HG02678 (cell line): ENCODE measurements around the gene ATP2B2.

ENCODE experiments used
- ATAC-seq: cut with Tn5 transposase; IDR thresholded peaks from one replicate; pipeline ENCODE4 v1.9.1; 2021; ENCODE audit warnings: mild to moderate bottlenecking, moderate library complexity; ENCODE audit not compliant: unreplicated experiment

ATP2B2 gene

DNA sequence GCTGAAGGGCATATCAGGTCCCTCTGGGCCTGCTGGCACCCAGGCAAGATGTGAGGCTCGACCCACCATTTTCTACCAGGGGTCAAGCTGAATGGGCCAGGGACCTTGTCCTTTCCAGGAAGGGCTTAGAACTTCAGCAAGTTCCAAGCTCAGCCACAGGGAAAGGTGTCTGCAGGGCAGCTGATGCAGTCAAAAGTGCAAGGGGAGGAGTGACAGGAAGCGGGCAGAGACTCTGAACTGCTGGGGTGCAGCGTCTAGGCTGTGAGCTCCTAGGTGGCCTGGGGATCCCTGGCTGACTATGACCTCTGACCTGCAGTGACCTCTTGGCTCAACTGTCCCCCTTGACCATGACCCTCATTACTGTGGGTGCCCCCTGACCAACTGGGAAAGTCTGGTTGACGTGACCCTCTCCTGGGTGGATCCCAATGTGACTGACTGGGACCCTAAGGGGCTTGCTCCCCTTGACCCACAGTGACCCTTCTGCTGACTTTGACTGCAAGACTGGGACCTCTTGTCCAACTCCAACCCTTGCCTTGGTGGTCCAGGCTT is 170.1 kb downstream of the ATP2B2 start:
- no peak for ATAC-seq

DNA sequence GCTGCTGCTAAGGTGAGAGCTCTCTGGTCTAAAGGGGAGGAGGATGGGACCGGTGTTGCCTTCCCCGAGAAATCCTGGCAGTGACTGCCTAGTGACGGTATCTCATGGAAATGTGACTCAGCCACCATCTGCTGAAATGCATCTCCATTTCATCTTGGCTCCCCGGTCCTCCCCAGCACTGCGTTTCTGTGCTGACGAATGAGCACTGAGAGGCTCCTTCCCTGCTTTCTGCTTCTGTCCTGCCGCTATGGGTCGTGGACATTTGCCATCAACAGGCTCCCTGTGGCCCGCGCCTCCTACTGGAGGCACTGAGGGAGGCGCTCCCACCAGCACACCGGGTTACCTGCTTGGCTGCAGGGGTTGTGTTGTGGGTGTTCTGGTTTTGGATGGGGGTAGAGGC is 170.9 kb downstream of the ATP2B2 start:
- ATAC-seq, result no peak

DNA sequence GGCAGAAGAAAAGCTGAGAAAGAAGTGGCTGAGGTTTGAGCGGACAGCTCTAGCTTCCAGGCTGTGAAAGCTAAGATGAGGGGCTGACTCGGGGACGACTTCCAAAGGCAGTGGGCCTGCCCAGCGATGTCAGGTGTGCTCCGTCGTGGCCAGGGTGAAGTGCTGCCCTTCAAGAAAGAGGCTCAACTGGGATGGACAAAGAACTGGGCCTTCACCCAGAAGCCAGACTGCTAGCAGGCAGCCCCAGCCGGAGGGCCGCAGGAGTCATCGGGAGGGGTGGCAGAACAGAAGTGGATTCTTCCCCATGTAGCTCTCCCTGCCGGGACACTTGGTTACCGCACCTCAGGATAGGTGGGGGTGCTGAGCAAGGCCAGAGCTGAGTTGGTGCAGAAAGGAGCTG is 171.3 kb downstream of the ATP2B2 start:
- no peak for ATAC-seq

DNA sequence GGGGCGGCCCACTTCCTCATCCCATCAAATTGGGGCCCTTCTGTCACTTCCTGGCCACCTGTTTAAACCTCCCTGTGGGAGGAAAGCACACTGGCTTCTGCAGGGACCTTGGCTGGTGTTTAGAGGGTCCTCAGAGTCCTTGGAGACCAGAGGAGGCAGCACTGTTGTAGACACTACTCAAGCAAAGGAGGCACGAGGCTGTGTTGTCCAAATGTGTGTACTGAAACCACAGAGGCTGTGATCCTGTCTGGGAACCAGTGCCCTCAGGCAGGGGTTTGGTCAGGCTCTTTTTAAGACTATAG is 172.1 kb downstream of the ATP2B2 start:
- ATAC-seq, result no peak

GRCh38 chr3:10332481-10333348 is 172.7 kb downstream of the ATP2B2 start:
- no peak for ATAC-seq

DNA sequence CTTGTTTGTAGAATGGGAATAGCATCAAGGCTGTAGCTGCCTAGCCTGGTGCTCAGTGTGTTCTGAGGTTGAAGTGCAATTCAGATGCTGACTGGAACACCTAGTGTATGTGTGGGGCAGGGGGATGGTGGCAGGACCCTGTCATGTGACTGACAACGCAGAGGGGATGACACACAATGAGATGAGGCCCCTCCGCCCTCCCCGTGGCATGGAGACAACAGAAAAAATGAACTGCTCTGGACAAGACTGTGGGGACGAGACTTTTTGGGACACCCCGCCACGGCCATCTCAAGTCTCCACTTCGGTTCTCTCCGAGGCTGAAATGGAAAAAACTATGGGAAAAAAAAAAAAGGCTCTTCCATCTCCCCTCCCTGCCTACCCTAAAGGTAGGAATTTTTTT is 174.1 kb downstream of the ATP2B2 start:
- ATAC-seq, result no peak

DNA sequence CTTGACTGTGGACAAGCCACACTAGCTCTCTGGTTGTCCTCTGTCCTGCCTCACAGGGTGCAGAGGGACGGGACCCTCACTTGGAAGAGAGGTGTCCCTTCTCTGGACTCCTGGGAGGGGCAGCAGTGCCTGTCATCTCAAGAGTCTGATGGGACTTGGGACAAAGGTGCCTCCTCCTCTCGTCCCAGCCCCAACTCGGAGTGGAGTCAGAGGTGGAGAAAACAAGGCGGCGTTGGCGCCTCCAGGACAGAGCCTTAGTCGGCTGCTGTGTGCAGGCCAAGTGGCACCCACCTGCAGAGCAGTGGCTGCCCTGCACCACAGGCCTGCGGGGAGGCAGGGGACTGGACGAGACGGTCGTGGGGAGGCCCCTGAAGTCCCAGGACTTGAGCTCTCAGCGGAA is 175.1 kb downstream of the ATP2B2 start:
- no peak for ATAC-seq

GRCh38 chr3:10329495-10330015 is 175.8 kb downstream of the ATP2B2 start:
- no peak for ATAC-seq

DNA sequence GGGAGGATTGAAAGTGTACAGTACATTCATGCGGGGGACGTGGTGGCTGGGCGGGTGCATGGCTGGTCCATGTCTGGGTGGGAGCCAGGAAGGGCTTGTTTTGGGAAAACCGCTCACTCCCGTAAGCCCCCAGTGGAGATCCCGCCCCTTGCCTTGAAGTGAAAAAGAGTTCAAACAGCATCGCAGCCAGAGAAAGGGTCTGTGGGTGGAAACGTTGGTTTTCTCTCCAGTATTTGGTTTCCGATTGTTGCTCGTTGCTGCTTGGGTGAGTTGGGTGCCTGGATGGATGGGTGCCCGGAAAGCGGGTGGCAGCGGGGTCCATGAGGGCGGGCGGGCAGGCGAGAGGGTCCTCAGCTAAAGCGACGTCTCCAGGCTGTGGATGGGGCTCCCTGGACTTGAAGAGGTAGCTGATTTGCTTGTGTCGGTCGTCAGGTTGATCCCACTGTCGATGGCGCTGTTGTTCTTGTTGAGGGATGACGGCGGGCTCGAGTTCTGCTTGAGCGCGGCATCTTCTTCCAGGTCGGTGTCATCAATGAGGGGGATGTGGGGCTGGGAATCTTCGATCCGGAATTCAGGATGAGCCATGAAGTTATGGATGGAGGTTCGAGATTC is 176.8 kb downstream of the ATP2B2 start:
- no peak for ATAC-seq

DNA sequence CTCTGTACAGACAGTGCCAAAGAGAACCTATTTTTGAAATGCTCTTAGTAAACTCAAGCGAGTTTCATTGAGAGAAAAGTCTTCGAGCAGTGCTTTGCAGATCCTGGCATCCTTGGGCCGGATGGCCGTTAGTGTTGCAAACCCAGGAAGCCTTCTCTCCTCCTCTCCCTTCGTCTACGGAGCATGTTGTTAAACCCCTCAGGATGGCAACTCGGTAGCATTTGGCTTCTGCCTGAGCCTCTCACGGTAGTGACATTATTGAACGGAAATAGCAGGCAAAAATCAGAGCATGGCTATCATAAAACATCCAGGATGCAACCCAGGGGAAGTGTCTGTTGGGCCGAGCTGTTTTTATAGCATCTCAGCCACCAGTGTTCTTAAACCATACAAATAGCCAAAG is 177.8 kb downstream of the ATP2B2 start:
- no peak for ATAC-seq

- ATAC-seq, result no peak
Measured at GRCh38 chr3:10322352-10322710, 183.1 kb downstream of the ATP2B2 start.

DNA sequence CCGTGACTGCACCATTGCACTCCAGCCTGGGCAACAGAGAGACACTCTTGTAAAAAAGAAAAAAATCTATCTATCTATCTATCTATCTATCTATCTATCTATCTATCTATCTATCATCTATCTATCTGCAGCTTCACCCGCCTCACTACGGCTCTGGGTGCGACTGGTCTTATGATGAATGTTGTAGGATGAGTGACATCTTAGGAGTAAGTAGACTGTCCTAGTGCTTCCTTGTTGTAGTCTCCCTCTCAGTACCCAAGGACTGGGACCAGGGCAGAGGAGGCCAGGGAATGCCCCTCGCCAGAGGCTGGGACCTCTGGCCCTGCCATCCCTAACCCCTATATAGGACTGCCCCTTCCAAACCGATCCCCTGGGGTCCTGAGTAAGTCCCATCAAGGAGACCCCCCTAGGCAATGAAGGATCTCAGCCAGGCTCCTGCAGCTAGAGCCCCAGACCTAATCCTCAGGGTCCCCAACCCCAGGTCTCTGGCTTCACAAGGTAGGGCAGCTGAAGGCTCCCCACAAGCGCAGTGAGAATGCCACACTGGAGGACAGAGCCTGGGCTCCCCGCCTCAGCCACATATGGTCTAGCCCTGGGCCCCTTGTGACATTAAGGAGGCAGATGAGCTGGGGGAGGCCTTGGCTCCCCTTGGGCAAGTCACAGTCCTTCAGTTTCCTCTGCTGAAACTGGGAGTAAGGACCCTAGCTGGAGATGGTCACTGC is 183.6 kb downstream of the ATP2B2 start:
- no peak for ATAC-seq

GRCh38 chr3:10320320-10320677 is 185.1 kb downstream of the ATP2B2 start:
- peak; percentile 3 for ATAC-seq

DNA sequence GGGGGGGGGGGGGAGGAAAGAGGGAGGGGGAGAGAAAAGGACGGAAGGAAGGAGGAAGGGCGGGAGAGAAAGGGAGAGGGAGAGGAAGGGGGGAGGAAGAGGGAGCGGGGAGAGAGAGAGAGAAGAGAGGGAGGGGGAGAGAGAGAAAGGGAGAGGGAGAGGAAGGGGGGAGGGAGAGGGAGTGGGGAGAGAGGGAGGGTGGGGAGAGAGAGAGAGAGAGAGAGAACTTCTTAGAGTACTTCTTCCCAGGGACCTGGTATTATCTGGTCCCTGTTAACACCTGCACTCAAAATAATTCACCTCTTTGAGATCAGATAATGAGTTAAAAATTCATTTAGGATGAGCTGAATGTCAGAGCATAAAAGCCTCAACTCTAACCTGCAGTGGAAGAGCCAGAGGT is 185.6 kb downstream of the ATP2B2 start:
- ATAC-seq, result no peak

- ATAC-seq, result no peak
Measured at GRCh38 chr3:10319251-10319650, 186.1 kb downstream of the ATP2B2 start.

GRCh38 chr3:10317961-10318350 is 187.4 kb downstream of the ATP2B2 start:
- ATAC-seq, result no peak

- no peak for ATAC-seq
Measured at GRCh38 chr3:10317311-10317960, 187.9 kb downstream of the ATP2B2 start.

- no peak for ATAC-seq
Measured at GRCh38 chr3:10315771-10316344, 189.5 kb downstream of the ATP2B2 start.

DNA sequence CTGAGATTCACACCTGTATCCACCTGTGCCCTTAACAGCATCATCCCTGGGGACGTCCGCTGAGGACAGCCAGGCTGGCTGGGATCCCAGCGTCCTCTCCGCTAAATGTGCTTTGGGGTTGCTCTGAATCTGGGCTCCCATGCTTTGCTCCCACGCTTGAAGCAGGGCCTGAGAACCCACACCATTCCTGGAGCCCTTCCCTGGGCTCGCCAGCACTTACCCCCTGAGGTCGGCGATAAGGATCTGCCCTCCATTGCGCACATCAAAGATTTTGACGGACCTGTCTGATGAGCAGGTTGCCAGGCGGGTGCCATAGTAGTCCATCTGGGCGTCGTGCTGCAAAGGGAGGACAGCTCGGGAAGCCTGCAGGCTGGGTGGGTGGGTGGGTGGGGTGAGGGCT is 190.3 kb downstream of the ATP2B2 start:
- ATAC-seq, result no peak

- no peak for ATAC-seq
Measured at GRCh38 chr3:10312861-10313260, 192.5 kb downstream of the ATP2B2 start.

GRCh38 chr3:10312391-10312790 is 193.0 kb downstream of the ATP2B2 start:
- ATAC-seq, result no peak
